Embryonic facial prominence (tissue), 1 donor: ENCODE measurements around the gene METTL27.
"Not testable (repeated sequence)": the region's sequence is repeated elsewhere in the genome, so short reads cannot be mapped to it uniquely, and the experiment has no call there.

ENCODE experiments used
- DNase-seq: peaks from one replicate; pipeline ENCODE4 v3.0.0-alpha.2; 2016; ENCODE audit errors: extremely low spot score

Gene METTL27

GRCh38 chr7:73842067-73842976, at the start of gene METTL27:
METTL27 (minus strand) TSS chr7:73842516; CDS start chr7:73842140, 376 bp downstream.
- DNase-seq, result peak; percentile 86

- DNase-seq, result no peak
These were observed 49.0 kb upstream of the METTL27 start for GRCh38 chr7:73891178-73891885.

GRCh38 chr7:73890555-73891147, 48.3 kb upstream of the METTL27 start:
- no peak for DNase-seq

GRCh38 chr7:73888959-73889358, 46.6 kb upstream of the METTL27 start:
- no peak for DNase-seq

GRCh38 chr7:73887762-73888161, 45.4 kb upstream of the METTL27 start:
- DNase-seq, result no peak

GRCh38 chr7:73885975-73886798, 43.9 kb upstream of the METTL27 start:
- no peak for DNase-seq

GRCh38 chr7:73885433-73885974, 43.2 kb upstream of the METTL27 start:
- DNase-seq, result no peak

GRCh38 chr7:73884867-73885422, 42.6 kb upstream of the METTL27 start:
- not testable (repeated sequence) for DNase-seq

- DNase-seq, result no peak
These were observed 39.7 kb upstream of the METTL27 start for GRCh38 chr7:73882047-73882402.

- DNase-seq, result no peak
These were observed 39.2 kb upstream of the METTL27 start for GRCh38 chr7:73881352-73882046.

GRCh38 chr7:73880755-73881328, 38.5 kb upstream of the METTL27 start:
- DNase-seq, result no peak

GRCh38 chr7:73879977-73880681, 37.8 kb upstream of the METTL27 start:
- no peak for DNase-seq

- DNase-seq, result no peak
These were observed 34.7 kb upstream of the METTL27 start for GRCh38 chr7:73876973-73877372.

- DNase-seq, result no peak
These were observed 34.0 kb upstream of the METTL27 start for GRCh38 chr7:73876361-73876760.

- DNase-seq, result no peak
These were observed 30.0 kb upstream of the METTL27 start for GRCh38 chr7:73872056-73872908.

- no peak for DNase-seq
These were observed 29.1 kb upstream of the METTL27 start for GRCh38 chr7:73871163-73872011.

GRCh38 chr7:73870041-73870492, 27.8 kb upstream of the METTL27 start:
- DNase-seq, result no peak
